HepG2 (cell line): ENCODE results near the gene MOG. TPM values are rescaled to one million over a fixed set of nuclear protein-coding genes. Genes with fewer than 3 reads are reported as not detected.

Experiments used
- ARNT ChIP-seq: fragments of 450-650 bp; IDR thresholded peaks from 2 replicates; pipeline ENCODE4 v1.6.1; 2017
- FOXP4 ChIP-seq: sonication (generic); formaldehyde crosslinking; IDR thresholded peaks from 2 replicates; pipeline ENCODE4 v1.4.0; 2020; ENCODE audit warnings: missing genetic modification reagents
- GTF3A ChIP-seq: sonication (generic); formaldehyde crosslinking; conservative IDR thresholded peaks from 2 replicates; pipeline ENCODE4 v1.4.0; 2020; ENCODE audit warnings: mild to moderate bottlenecking, missing genetic modification reagents
- MNT ChIP-seq: fragments of 450-650 bp; IDR thresholded peaks from 2 replicates; pipeline ENCODE4 v1.6.1; 2016
- POLR2AphosphoS5 ChIP-seq: IDR thresholded peaks from 2 replicates; pipeline ENCODE4 v1.6.1; 2012; ENCODE audit warnings: low read depth, low read length
- RARA ChIP-seq: IDR thresholded peaks from 2 replicates; pipeline ENCODE4 v1.6.1; 2016; ENCODE audit warnings: missing genetic modification reagents, missing compliant biosample characterization
- SMAD3 ChIP-seq: sonication (generic); formaldehyde crosslinking; IDR thresholded peaks from 2 replicates; pipeline ENCODE4 v1.4.0; 2020; ENCODE audit warnings: missing genetic modification reagents
- YEATS2 ChIP-seq: sonication (generic); formaldehyde crosslinking; IDR thresholded peaks from 2 replicates; pipeline ENCODE4 v1.4.0; 2020; ENCODE audit warnings: missing genetic modification reagents, borderline replicate concordance
- ZNF205 ChIP-seq: IDR thresholded peaks from 2 replicates; pipeline ENCODE4 v1.6.1; 2018; ENCODE audit warnings: missing biosample characterization, missing genetic modification reagents
- ZNF235 ChIP-seq: sonication (generic); formaldehyde crosslinking; IDR thresholded peaks from 2 replicates; pipeline ENCODE4 v1.8.1; 2023; ENCODE audit warnings: mild to moderate bottlenecking, missing genetic modification reagents, borderline replicate concordance
- ZNF275 ChIP-seq: sonication (generic); formaldehyde crosslinking; IDR thresholded peaks from 2 replicates; pipeline ENCODE4 v1.8.0; 2022; ENCODE audit warnings: missing genetic modification reagents, mild to moderate bottlenecking, inconsistent platforms, borderline replicate concordance
- ZNF432 ChIP-seq: sonication (generic); formaldehyde crosslinking; IDR thresholded peaks from 2 replicates; pipeline ENCODE4 v1.5.0; 2020; ENCODE audit warnings: missing genetic modification reagents, mild to moderate bottlenecking, borderline replicate concordance
- ZNF598 ChIP-seq: sonication (generic); formaldehyde crosslinking; IDR thresholded peaks from 2 replicates; pipeline ENCODE4 v1.5.1; 2020; ENCODE audit warnings: mild to moderate bottlenecking, missing genetic modification reagents, borderline replicate concordance
- ZNF790 ChIP-seq: sonication (generic); formaldehyde crosslinking; IDR thresholded peaks from 2 replicates; pipeline ENCODE4 v1.8.0; 2022; ENCODE audit warnings: missing genetic modification reagents, mild to moderate bottlenecking, borderline replicate concordance
- polyA plus RNA-seq, 8 experiments: library from polyadenylated mRNA; depleted of rRNA in 3 of 8; stranded (reverse) in 7 of 8; unstranded in 1 of 8; fragments of >200 nt; fragmentation: Illumina TruSeq in 4 of 8; extraction: Trizol in 4 of 8; gene quantifications; 2 replicates each; pipeline versions ENCODE4 v1.2.1 to v1.2.3, GENCODE V29; 2011 to 2016; ENCODE audit warnings: low read depth in 4 of 8, missing spikeins in 1 of 8, mixed read lengths in 1 of 8; ENCODE audit not compliant: insufficient read depth in 1 of 8
- total RNA-seq, 5 experiments: library from RNA; depleted of rRNA; stranded (reverse); fragments of >200 nt; fragmentation: Illumina TruSeq; extraction: Trizol; gene quantifications; 2 replicates each; pipeline ENCODE4 v1.2.3, GENCODE V29; 2016; ENCODE audit warnings: low read depth in 1 of 5
- TF ChIP-seq, protein P1 (sequence below), 2 experiments: sonication (generic) in 1 of 2; formaldehyde crosslinking in 1 of 2; IDR thresholded peaks; 2 replicates each; pipeline versions ENCODE4 v1.5.1 to v1.6.1; 2011 to 2020; ENCODE audit warnings: borderline replicate concordance in 1 of 2, low read depth in 1 of 2, low read length in 1 of 2, mild to moderate bottlenecking in 1 of 2, missing genetic modification reagents in 1 of 2, moderate library complexity in 1 of 2

The MOG gene
- total and polyA plus RNA-seq, 2 of the 13 experiments (the other 11 are each of a cell fraction or from before 2014, with no cell fraction given) = not detected

DNA sequence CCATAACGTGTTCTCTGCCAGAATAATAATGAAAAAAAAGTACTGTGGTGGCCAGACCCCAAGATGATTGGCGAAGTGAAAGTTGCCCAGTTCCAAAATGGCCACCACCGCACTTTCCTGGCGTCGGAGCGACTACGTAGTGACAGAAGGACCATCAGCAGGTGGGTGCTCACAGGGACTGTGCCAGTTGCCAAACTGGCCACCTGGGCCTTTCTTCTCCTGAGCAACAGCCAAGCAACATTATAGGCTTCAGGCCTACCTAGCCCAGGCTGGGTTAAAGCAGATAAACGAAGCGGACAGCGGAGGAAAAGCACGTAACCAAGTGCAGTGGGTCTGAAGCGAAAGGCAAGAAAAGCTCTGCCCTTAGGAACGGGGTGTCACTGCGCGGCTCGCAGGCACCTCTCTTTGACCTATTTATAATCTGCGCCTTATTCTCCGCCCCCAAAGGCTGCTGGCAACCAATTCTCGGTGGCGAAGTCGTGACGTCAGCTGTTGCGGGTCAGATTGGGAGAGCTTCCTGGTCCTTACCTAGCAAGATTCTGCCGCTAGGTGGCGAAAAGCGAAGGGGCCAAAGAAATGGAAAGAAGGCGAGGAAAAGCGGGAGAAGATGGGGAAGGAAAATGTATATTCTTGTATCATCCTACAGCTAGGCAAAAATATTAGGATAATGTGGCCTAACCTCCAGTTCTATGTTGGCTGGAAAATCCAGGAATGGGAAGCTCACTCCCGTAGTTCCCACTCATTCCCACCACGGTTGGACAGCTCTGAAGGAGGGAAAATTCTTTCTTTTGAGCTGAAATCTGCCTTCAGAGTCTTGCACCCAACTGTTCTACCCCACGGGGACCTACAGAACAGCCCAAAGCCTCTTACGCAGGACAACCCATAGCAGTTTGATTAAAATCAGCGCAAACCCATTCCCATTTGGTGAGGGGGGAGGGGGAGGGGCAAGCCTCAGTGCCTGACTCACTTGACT lies 6.9 kb upstream of the MOG start (continued):
- TF ChIP-seq, protein P1, sequence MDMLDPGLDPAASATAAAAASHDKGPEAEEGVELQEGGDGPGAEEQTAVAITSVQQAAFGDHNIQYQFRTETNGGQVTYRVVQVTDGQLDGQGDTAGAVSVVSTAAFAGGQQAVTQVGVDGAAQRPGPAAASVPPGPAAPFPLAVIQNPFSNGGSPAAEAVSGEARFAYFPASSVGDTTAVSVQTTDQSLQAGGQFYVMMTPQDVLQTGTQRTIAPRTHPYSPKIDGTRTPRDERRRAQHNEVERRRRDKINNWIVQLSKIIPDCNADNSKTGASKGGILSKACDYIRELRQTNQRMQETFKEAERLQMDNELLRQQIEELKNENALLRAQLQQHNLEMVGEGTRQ (IDR thresholded peaks at IDR 0.05; ENCODE audit: low read depth, low read length) = no peak
- TF ChIP-seq, protein P1 (CRISPR knock-in tag; IDR thresholded peaks at IDR 0.05; ENCODE audit: borderline replicate concordance) = no peak
- TF ChIP-seq ZNF275 (no peak), ZNF432 (CRISPR knock-in tag) (no peak), RARA (CRISPR knock-in tag) (no peak), ARNT (no peak), ZNF205 (CRISPR knock-in tag) (no peak), YEATS2 (CRISPR knock-in tag) (no peak), GTF3A (no peak), FOXP4 (0 out of 2 replicates have a peak, but pooled peaks have one; percentile 25), ZNF235 (CRISPR knock-in tag) (no peak), MNT (no peak), ZNF598 (CRISPR knock-in tag) (peak; percentile 54; the same call in 1 of the 2 replicates), POLR2AphosphoS5 (no peak), SMAD3 (CRISPR knock-in tag) (no peak), ZNF790 (CRISPR knock-in tag) (no peak)
